GM23338 (cell line): Measurements from ENCODE around the gene NIM1K. TPM values are rescaled to one million over a fixed set of nuclear protein-coding genes. Genes with fewer than 3 reads are reported as not detected.
"Not testable (repeated sequence)": the region's sequence is repeated elsewhere in the genome, so short reads cannot be mapped to it uniquely, and the experiment has no call there.

Source experiments
- ATAC-seq: fragments of 200-7000 bp; cut with Tn5 transposase; 3 replicates; pipeline ENCODE4 v1.9.1; 2020
- DNase-seq: peaks from one replicate; pipeline ENCODE4 v3.0.0-alpha.2; 2015; ENCODE audit warnings: low spot score
- H2AFZ ChIP-seq: fragments of 200-600 bp; sonication (generic); 2 replicates; pipeline ENCODE4 v1.8.0; 2016; ENCODE audit warnings: antibody characterized with exemption, mild to moderate bottlenecking, moderate library complexity
- H3F3A ChIP-seq: fragments of 200-600 bp; sonication (generic); replicated peaks from 2 replicates; pipeline ENCODE4 v1.8.0; 2017; ENCODE audit warnings: antibody characterized with exemption, mixed run types, low read depth
- H3K27ac ChIP-seq: fragments of 200-600 bp; sonication (generic); 2 replicates; pipeline ENCODE4 v1.6.1; 2016; ENCODE audit warnings: low read depth
- H3K27me3 ChIP-seq: fragments of 200-600 bp; sonication (generic); 2 replicates; pipeline ENCODE4 v1.8.0; 2016; ENCODE audit warnings: mild to moderate bottlenecking, mixed run types, moderate library complexity; ENCODE audit not compliant: insufficient read depth
- H3K36me3 ChIP-seq: fragments of 200-600 bp; sonication (generic); 2 replicates; pipeline ENCODE4 v1.8.0; 2016; ENCODE audit warnings: mild to moderate bottlenecking; ENCODE audit not compliant: insufficient read depth
- H3K4me1 ChIP-seq: fragments of 200-600 bp; sonication (generic); 2 replicates; pipeline ENCODE4 v1.8.0; 2016; ENCODE audit warnings: mild to moderate bottlenecking, moderate library complexity; ENCODE audit not compliant: insufficient read depth
- H3K4me2 ChIP-seq: fragments of 200-600 bp; sonication (generic); 2 replicates; pipeline ENCODE4 v1.7.1; 2017; ENCODE audit warnings: mixed run types
- H3K4me3 ChIP-seq: fragments of 200-600 bp; sonication (generic); 2 replicates; pipeline ENCODE4 v1.6.1; 2016; ENCODE audit warnings: mixed run types
- H3K79me2 ChIP-seq: fragments of 200-600 bp; sonication (generic); replicated peaks from 2 replicates; pipeline ENCODE4 v1.8.0; 2017; ENCODE audit warnings: mild to moderate bottlenecking; ENCODE audit not compliant: insufficient read depth
- H3K9me2 ChIP-seq: fragments of 200-600 bp; sonication (generic); 2 replicates; pipeline ENCODE4 v1.8.0; 2017; ENCODE audit not compliant: insufficient read depth
- H4K20me1 ChIP-seq: fragments of 200-600 bp; sonication (generic); replicated peaks from 2 replicates; pipeline ENCODE4 v1.8.0; 2017; ENCODE audit warnings: mild to moderate bottlenecking; ENCODE audit not compliant: insufficient read depth
- H3K27ac Mint-ChIP-seq: 2 replicates; pipeline ENCODE4 v1.8.0; 2020; ENCODE audit warnings: inconsistent platforms, mild to moderate bottlenecking, moderate library complexity, mixed read lengths
- H3K27me3 Mint-ChIP-seq: 3 replicates; pipeline ENCODE4 v1.8.0; 2022; ENCODE audit warnings: low read depth, mild to moderate bottlenecking, moderate library complexity, mixed read lengths, inconsistent platforms; ENCODE audit not compliant: insufficient read depth, poor library complexity
- H3K36me3 Mint-ChIP-seq: 3 replicates; pipeline ENCODE4 v1.8.0; 2021; ENCODE audit warnings: low read depth, mild to moderate bottlenecking, inconsistent platforms, moderate library complexity, mixed read lengths
- H3K4me1 Mint-ChIP-seq: 3 replicates; pipeline ENCODE4 v1.8.0; 2020; ENCODE audit warnings: mild to moderate bottlenecking, inconsistent platforms, mixed read lengths
- H3K4me3 Mint-ChIP-seq: 3 replicates; pipeline ENCODE4 v1.8.0; 2021; ENCODE audit warnings: moderate library complexity, mild to moderate bottlenecking, inconsistent platforms, mixed read lengths
- H3K9me3 Mint-ChIP-seq: 3 replicates; pipeline ENCODE4 v1.8.0; 2020; ENCODE audit warnings: moderate library complexity, mild to moderate bottlenecking, inconsistent platforms, mixed read lengths
- CREB1 ChIP-seq: fragments of 250-450 bp; sonication (Bioruptor Pico); IDR thresholded peaks from 2 replicates; pipeline ENCODE4 v1.5.0; 2020; ENCODE audit warnings: low read depth, mild to moderate bottlenecking, moderate library complexity
- CTCF ChIP-seq, 2 experiments: fragments of 200-600 bp in 1 of 2; sonication (generic) in 1 of 2; conservative IDR thresholded peaks; 2 replicates each; pipeline versions ENCODE4 v1.5.1 to v1.6.1; 2016 to 2017; ENCODE audit warnings: antibody characterized with exemption in 2 of 2, low read depth in 2 of 2, mild to moderate bottlenecking in 2 of 2, moderate library complexity in 1 of 2
- ETS1 ChIP-seq: IDR thresholded peaks from 2 replicates; pipeline ENCODE4 v1.6.1; 2016; ENCODE audit warnings: antibody characterized with exemption
- EZH2phosphoT487 ChIP-seq: fragments of 200-600 bp; sonication (generic); IDR thresholded peaks from one replicate; pipeline ENCODE4 v1.8.1; 2018; ENCODE audit warnings: antibody characterized with exemption; ENCODE audit not compliant: unreplicated experiment
- JUNB ChIP-seq: IDR thresholded peaks from one replicate; pipeline ENCODE4 v1.6.1; 2016; ENCODE audit warnings: antibody characterized with exemption; ENCODE audit not compliant: unreplicated experiment
- NANOG ChIP-seq: IDR thresholded peaks from 2 replicates; pipeline ENCODE4 v1.6.1; 2016; ENCODE audit warnings: antibody characterized with exemption, borderline replicate concordance
- POLR2AphosphoS5 ChIP-seq: IDR thresholded peaks from 2 replicates; pipeline ENCODE4 v1.6.1; 2016; ENCODE audit warnings: antibody characterized with exemption, low read depth
- STAT1 ChIP-seq: IDR thresholded peaks from one replicate; pipeline ENCODE4 v1.6.1; 2016; ENCODE audit warnings: antibody characterized with exemption; ENCODE audit not compliant: unreplicated experiment
- ZNF114 ChIP-seq: fragments of 250-450 bp; sonication (Bioruptor Pico); IDR thresholded peaks from 2 replicates; pipeline ENCODE4 v1.5.0; 2020; ENCODE audit warnings: mild to moderate bottlenecking, moderate library complexity
- ZNF331 ChIP-seq: fragments of 250-450 bp; sonication (Bioruptor Pico); IDR thresholded peaks from 2 replicates; pipeline ENCODE4 v1.5.0; 2020; ENCODE audit warnings: low read depth, mild to moderate bottlenecking, moderate library complexity
- ZNF462 ChIP-seq: fragments of 250-450 bp; sonication (Bioruptor Pico); IDR thresholded peaks from 2 replicates; pipeline ENCODE4 v1.5.0; 2020; ENCODE audit warnings: mild to moderate bottlenecking, moderate library complexity
- polyA plus RNA-seq: library from polyadenylated mRNA; unstranded; fragments of >200 nt; fragmentation: Nextera tagmentation; extraction: Ambion mirVana; gene quantifications from 2 replicates; pipeline ENCODE4 v1.2.1, GENCODE V29; 2016
- total RNA-seq: library from RNA; depleted of rRNA; stranded (reverse); fragments of >200 nt; shearing (Covaris generic); gene quantifications from 2 replicates; pipeline ENCODE4 v1.2.3, GENCODE V29; 2014

The NIM1K gene
- total and polyA plus RNA-seq, 2 experiments from 2014 or later = not detected

GRCh38 chr5:43258116-43258515 is 66.1 kb downstream of the NIM1K start:
- Histone ChIP-seq H2AFZ (no peak overlapping the region), H4K20me1 (no peaks in the 10 kb centered on the region; the same call in 1 of the 2 replicates), H3K4me2 (no peak overlapping the region), H3K79me2 (no peaks in the 10 kb centered on the region), H3K9me2 (no peaks in the 10 kb centered on the region), H3K4me3 (no peak overlapping the region), H3K36me3 (no peaks in the 10 kb centered on the region), H3K27me3 (no peaks in the 10 kb centered on the region), H3F3A (no peaks in the 10 kb centered on the region), H3K4me1 (no peaks in the 10 kb centered on the region), H3K27ac (no peak overlapping the region)
- ATAC-seq (no peak), DNase-seq (no peak)
- Mint-ChIP-seq H3K4me3 (no peak overlapping the region), H3K27me3 (no peaks in the 10 kb centered on the region), H3K27ac (no peak overlapping the region), H3K4me1 (no peaks in the 10 kb centered on the region), H3K36me3 (no peaks in the 10 kb centered on the region), H3K9me3 (peaks cover 6% of the 10 kb centered on the region; the same call in 2 of the 3 replicates)
- TF ChIP-seq EZH2phosphoT487 (no peak), ZNF114 (CRISPR knock-in tag) (no peak), STAT1 (no peak), ETS1 (no peak), POLR2AphosphoS5 (no peak), JUNB (no peak), ZNF331 (CRISPR knock-in tag) (no peak), CREB1 (CRISPR knock-in tag) (no peak), NANOG (no peak), ZNF462 (CRISPR knock-in tag) (no peak), CTCF (conservative IDR thresholded peaks at IDR 0.05; ENCODE audit: low read depth in 2 of 2) (no peak)

- H3K9me3 Mint-ChIP-seq = peaks cover 16% of the 10 kb centered on the region
- not testable (repeated sequence) for H3K36me3 Mint-ChIP-seq, H3K79me2 ChIP-seq, H3K4me2 ChIP-seq, DNase-seq, H3F3A ChIP-seq, ATAC-seq, H2AFZ ChIP-seq, H3K36me3 ChIP-seq, H3K27ac ChIP-seq, H3K4me1 Mint-ChIP-seq, H3K9me2 ChIP-seq, H3K27ac Mint-ChIP-seq, H4K20me1 ChIP-seq, H3K27me3 Mint-ChIP-seq, H3K4me1 ChIP-seq, H3K27me3 ChIP-seq, H3K4me3 ChIP-seq, H3K4me3 Mint-ChIP-seq
These were observed 70.2 kb downstream of the NIM1K start for GRCh38 chr5:43262269-43262668.
